Measurements from ENCODE around the gene TMEM209.
"Not testable (repeated sequence)": the region's sequence is repeated elsewhere in the genome, so short reads cannot be mapped to it uniquely, and the experiment has no call there.

GRCh38 chr7:130126840-130127239 is 78.4 kb downstream of the TMEM209 start:
- TF ChIP-seq, protein P1, sequence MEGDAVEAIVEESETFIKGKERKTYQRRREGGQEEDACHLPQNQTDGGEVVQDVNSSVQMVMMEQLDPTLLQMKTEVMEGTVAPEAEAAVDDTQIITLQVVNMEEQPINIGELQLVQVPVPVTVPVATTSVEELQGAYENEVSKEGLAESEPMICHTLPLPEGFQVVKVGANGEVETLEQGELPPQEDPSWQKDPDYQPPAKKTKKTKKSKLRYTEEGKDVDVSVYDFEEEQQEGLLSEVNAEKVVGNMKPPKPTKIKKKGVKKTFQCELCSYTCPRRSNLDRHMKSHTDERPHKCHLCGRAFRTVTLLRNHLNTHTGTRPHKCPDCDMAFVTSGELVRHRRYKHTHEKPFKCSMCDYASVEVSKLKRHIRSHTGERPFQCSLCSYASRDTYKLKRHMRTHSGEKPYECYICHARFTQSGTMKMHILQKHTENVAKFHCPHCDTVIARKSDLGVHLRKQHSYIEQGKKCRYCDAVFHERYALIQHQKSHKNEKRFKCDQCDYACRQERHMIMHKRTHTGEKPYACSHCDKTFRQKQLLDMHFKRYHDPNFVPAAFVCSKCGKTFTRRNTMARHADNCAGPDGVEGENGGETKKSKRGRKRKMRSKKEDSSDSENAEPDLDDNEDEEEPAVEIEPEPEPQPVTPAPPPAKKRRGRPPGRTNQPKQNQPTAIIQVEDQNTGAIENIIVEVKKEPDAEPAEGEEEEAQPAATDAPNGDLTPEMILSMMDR (IDR thresholded peaks at IDR 0.05): not testable (repeated sequence)
- TF ChIP-seq EZH2, EZH2phosphoT487 (IDR thresholded peaks at IDR 0.05): not testable (repeated sequence)
